ENCODE data around the gene MYO7A.

GRCh38 chr11:77200351-77201268 lies 72.6 kb downstream of the MYO7A start:
- TF ChIP-seq, protein P1, sequence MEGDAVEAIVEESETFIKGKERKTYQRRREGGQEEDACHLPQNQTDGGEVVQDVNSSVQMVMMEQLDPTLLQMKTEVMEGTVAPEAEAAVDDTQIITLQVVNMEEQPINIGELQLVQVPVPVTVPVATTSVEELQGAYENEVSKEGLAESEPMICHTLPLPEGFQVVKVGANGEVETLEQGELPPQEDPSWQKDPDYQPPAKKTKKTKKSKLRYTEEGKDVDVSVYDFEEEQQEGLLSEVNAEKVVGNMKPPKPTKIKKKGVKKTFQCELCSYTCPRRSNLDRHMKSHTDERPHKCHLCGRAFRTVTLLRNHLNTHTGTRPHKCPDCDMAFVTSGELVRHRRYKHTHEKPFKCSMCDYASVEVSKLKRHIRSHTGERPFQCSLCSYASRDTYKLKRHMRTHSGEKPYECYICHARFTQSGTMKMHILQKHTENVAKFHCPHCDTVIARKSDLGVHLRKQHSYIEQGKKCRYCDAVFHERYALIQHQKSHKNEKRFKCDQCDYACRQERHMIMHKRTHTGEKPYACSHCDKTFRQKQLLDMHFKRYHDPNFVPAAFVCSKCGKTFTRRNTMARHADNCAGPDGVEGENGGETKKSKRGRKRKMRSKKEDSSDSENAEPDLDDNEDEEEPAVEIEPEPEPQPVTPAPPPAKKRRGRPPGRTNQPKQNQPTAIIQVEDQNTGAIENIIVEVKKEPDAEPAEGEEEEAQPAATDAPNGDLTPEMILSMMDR (conservative IDR thresholded peaks at IDR 0.05; ENCODE audit: low read depth, low read length), result no peak
- TF ChIP-seq RAD21 (IDR thresholded peaks at IDR 0.05; ENCODE audit: low read length) (no peak), RFX5 (IDR thresholded peaks at IDR 0.05; ENCODE audit: low read depth, low read length) (no peak), SMC3 (IDR thresholded peaks at IDR 0.05; ENCODE audit: low read depth, low read length) (no peak), FOS (IDR thresholded peaks at IDR 0.05; ENCODE audit: low read depth, low read length) (no peak), POLR2A (IDR thresholded peaks at IDR 0.05; ENCODE audit: low read depth, low read length) (no peak), MAFK (IDR thresholded peaks at IDR 0.05; ENCODE audit: low read depth, low read length) (no peak), MXI1 (IDR thresholded peaks at IDR 0.05; ENCODE audit: borderline replicate concordance, low read depth, low read length) (no peak), MAZ (IDR thresholded peaks at IDR 0.05; ENCODE audit: borderline replicate concordance, low read depth, low read length) (no peak), RCOR1 (IDR thresholded peaks at IDR 0.05; ENCODE audit: insufficient replicate concordance, low read length) (no peak)
- TF ChIP-seq, protein P2, sequence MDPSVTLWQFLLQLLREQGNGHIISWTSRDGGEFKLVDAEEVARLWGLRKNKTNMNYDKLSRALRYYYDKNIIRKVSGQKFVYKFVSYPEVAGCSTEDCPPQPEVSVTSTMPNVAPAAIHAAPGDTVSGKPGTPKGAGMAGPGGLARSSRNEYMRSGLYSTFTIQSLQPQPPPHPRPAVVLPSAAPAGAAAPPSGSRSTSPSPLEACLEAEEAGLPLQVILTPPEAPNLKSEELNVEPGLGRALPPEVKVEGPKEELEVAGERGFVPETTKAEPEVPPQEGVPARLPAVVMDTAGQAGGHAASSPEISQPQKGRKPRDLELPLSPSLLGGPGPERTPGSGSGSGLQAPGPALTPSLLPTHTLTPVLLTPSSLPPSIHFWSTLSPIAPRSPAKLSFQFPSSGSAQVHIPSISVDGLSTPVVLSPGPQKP (IDR thresholded peaks at IDR 0.05; ENCODE audit: borderline replicate concordance, low read depth, low read length), result no peak
- TF ChIP-seq, protein P3, sequence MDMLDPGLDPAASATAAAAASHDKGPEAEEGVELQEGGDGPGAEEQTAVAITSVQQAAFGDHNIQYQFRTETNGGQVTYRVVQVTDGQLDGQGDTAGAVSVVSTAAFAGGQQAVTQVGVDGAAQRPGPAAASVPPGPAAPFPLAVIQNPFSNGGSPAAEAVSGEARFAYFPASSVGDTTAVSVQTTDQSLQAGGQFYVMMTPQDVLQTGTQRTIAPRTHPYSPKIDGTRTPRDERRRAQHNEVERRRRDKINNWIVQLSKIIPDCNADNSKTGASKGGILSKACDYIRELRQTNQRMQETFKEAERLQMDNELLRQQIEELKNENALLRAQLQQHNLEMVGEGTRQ (IDR thresholded peaks at IDR 0.05; ENCODE audit: low read depth, low read length), result no peak
